PC-9 (cell line): ENCODE results near the gene TANC1. TPM values are rescaled to one million over a fixed set of nuclear protein-coding genes. Genes with fewer than 3 reads are reported as not detected.

Experiments
- BruUV-seq: library from RNA; stranded (reverse); fragments of 400-500 nt; replicated peaks from 2 replicates; lab custom pipeline; 2021; lab: Mats Ljungman, UMichigan
- CTCF ChIA-PET: fragments of 300-600 bp; sonication (Branson Sonifier 250); formaldehyde crosslinking; loops from one replicate; lab custom pipeline; 2022; ENCODE audit warnings: antibody characterized with exemption; lab: Charles Lee
- POLR2A ChIA-PET: fragments of 300-600 bp; sonication (Branson Sonifier 250); formaldehyde crosslinking; loops from one replicate; lab custom pipeline; 2022; ENCODE audit warnings: antibody characterized with exemption; ENCODE audit not compliant: unreplicated experiment; lab: Charles Lee
- DNase-seq, 2 experiments: peaks; one replicate each; pipeline versions ENCODE4 v3.0.0 to v3.0.0-alpha.2; 2015 to 2022; ENCODE audit warnings: mixed read lengths in 1 of 2
- H2AFZ ChIP-seq: fragments of 200-600 bp; sonication (generic); 2 replicates; pipeline ENCODE4 v1.8.1; 2017; ENCODE audit warnings: antibody characterized with exemption
- H3F3A ChIP-seq: fragments of 200-600 bp; sonication (generic); 2 replicates; pipeline ENCODE4 v1.8.1; 2017; ENCODE audit warnings: antibody characterized with exemption, mild to moderate bottlenecking, low read depth; ENCODE audit not compliant: insufficient read depth
- H3K27ac ChIP-seq: fragments of 200-600 bp; sonication (generic); 2 replicates; pipeline ENCODE4 v1.6.1; 2016; ENCODE audit warnings: mixed run types
- H3K27me3 ChIP-seq: fragments of 200-600 bp; sonication (generic); 2 replicates; pipeline ENCODE4 v1.6.1; 2016; ENCODE audit warnings: low read depth, mixed run types; ENCODE audit not compliant: insufficient read depth
- H3K36me3 ChIP-seq: fragments of 200-600 bp; sonication (generic); 2 replicates; pipeline ENCODE4 v1.6.1; 2016; ENCODE audit warnings: low read depth, mixed run types
- H3K4me1 ChIP-seq: fragments of 200-600 bp; sonication (generic); replicated peaks from 2 replicates; pipeline ENCODE4 v1.6.1; 2016; ENCODE audit warnings: mixed run types; ENCODE audit not compliant: insufficient read depth
- H3K4me2 ChIP-seq: fragments of 200-600 bp; sonication (generic); 2 replicates; pipeline ENCODE4 v1.6.1; 2017; ENCODE audit warnings: mixed run types
- H3K4me3 ChIP-seq: fragments of 200-600 bp; sonication (generic); 2 replicates; pipeline ENCODE4 v1.6.1; 2016; ENCODE audit warnings: mixed run types
- H3K79me2 ChIP-seq: fragments of 200-600 bp; sonication (generic); 2 replicates; pipeline ENCODE4 v1.6.1; 2017; ENCODE audit warnings: low read depth, mixed run types
- H3K9me2 ChIP-seq: fragments of 200-600 bp; sonication (generic); 2 replicates; pipeline ENCODE4 v1.8.1; 2017; ENCODE audit warnings: mild to moderate bottlenecking; ENCODE audit not compliant: insufficient read depth
- H3K9me3 ChIP-seq: fragments of 200-600 bp; sonication (generic); 2 replicates; pipeline ENCODE4 v1.8.1; 2016; ENCODE audit warnings: low read depth; ENCODE audit not compliant: insufficient read depth
- H4K20me1 ChIP-seq: fragments of 200-600 bp; sonication (generic); 2 replicates; pipeline ENCODE4 v1.8.1; 2017; ENCODE audit not compliant: insufficient read depth
- CTCF ChIP-seq: fragments of 200-600 bp; sonication (generic); conservative IDR thresholded peaks from 2 replicates; pipeline ENCODE4 v1.6.1; 2017; ENCODE audit warnings: mixed run types, antibody characterized with exemption, mild to moderate bottlenecking, moderate library complexity
- EZH2 ChIP-seq: fragments of 200-600 bp; sonication (generic); IDR thresholded peaks from 2 replicates; pipeline ENCODE4 v1.8.0; 2017; ENCODE audit warnings: antibody characterized with exemption, low read depth
- intact Hi-C: fragments of 100-400 bp; cut with micrococcal nuclease; formaldehyde crosslinking; loops from one replicate; pipeline ENCODE4 v1.10.0; 2022; ENCODE audit not compliant: unreplicated experiment
- total RNA-seq: library from RNA; stranded (reverse); gene quantifications from 2 replicates; pipeline ENCODE4 v1.2.3, GENCODE V29; 2021

The TANC1 gene
- total RNA-seq, 1 experiment from 2014 or later: 26.0 TPM

GRCh38 chr2:159174759-159175158, 206.3 kb downstream of the TANC1 start:
- Histone ChIP-seq H3K79me2 (no peaks in the 10 kb centered on the region), H3K9me2 (no peaks in the 10 kb centered on the region), H3K4me3 (no peak overlapping the region), H3K4me1 (no peaks in the 10 kb centered on the region), H3K36me3 (0 out of 2 replicates have a peak, but pooled peaks cover 8% of the 10 kb centered on the region), H3F3A (no peaks in the 10 kb centered on the region), H3K27ac (no peak overlapping the region), H3K4me2 (no peak overlapping the region), H3K9me3 (no peaks in the 10 kb centered on the region), H2AFZ (no peak overlapping the region), H4K20me1 (no peaks in the 10 kb centered on the region), H3K27me3 (no peaks in the 10 kb centered on the region)
- intact Hi-C loops: loop anchor here (5.0 kb wide), 1 partner anchor 272 kb away; no protein-coding TSS in a partner anchor
- TF ChIP-seq EZH2 (no peak), CTCF (no peak)
- ChIA-PET CTCF (no interaction called here), POLR2A (no interaction called here)
- no peak for DNase-seq
- no TSS peak for BruUV-seq

GRCh38 chr2:159175182-159175581, 206.7 kb downstream of the TANC1 start:
- H3K4me3 ChIP-seq: no peak overlapping the region
- no peaks in the 10 kb centered on the region for H3K9me3 ChIP-seq
- 0 out of 2 replicates have a peak, but pooled peaks cover 8% of the 10 kb centered on the region for H3K36me3 ChIP-seq
- no peaks in the 10 kb centered on the region for H3K9me2 ChIP-seq
- no peak for DNase-seq
- H3F3A ChIP-seq: no peaks in the 10 kb centered on the region
- H3K4me2 ChIP-seq: no peak overlapping the region
- intact Hi-C loops: loop anchor here (5.0 kb wide), 1 partner anchor 273 kb away; no protein-coding TSS in a partner anchor
- BruUV-seq: no TSS peak
- H3K4me1 ChIP-seq: no peaks in the 10 kb centered on the region
- ChIA-PET POLR2A (no interaction called here), CTCF (no interaction called here)
- H3K27me3 ChIP-seq: no peaks in the 10 kb centered on the region
- no peak overlapping the region for H2AFZ ChIP-seq
- no peak overlapping the region for H3K27ac ChIP-seq
- TF ChIP-seq CTCF (no peak), EZH2 (no peak)
- H3K79me2 ChIP-seq: no peaks in the 10 kb centered on the region
- H4K20me1 ChIP-seq: no peaks in the 10 kb centered on the region

DNA sequence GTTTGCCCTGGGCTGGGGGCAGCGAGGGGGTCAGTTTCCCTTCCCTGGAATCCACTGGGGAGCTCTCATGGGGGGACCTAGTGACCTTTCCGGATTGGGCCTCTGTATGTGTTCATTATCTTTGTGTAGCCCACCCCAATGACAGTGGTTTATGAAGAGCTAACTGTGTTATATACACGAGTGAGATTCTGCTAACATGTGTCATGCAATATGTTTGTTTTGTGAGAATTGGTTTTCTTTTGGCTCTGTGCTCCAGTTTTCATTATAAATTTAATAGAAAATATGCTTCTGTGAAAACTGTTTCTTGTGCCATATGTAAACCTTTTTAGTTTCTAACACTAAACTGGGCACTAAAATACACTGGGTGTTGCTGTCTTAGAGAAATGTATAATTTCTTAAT, 207.5 kb downstream of the TANC1 start:
- DNase-seq: no peak
- no peaks in the 10 kb centered on the region for H3K27me3 ChIP-seq
- H3K4me3 ChIP-seq: no peak overlapping the region
- no peak overlapping the region for H2AFZ ChIP-seq
- no peaks in the 10 kb centered on the region for H3F3A ChIP-seq
- no peak overlapping the region for H3K4me2 ChIP-seq
- intact Hi-C loops: loop anchor here (1.0 to 5.0 kb wide), 4 partner anchors 21 to 274 kb away; no protein-coding TSS in a partner anchor
- no peaks in the 10 kb centered on the region for H3K79me2 ChIP-seq
- ChIA-PET CTCF (no interaction called here), POLR2A (no interaction called here)
- 0 out of 2 replicates have a peak, but pooled peaks cover 8% of the 10 kb centered on the region for H3K36me3 ChIP-seq
- no TSS peak for BruUV-seq
- no peak overlapping the region for H3K27ac ChIP-seq
- TF ChIP-seq EZH2 (no peak), CTCF (no peak)
- H3K9me3 ChIP-seq: no peaks in the 10 kb centered on the region
- H3K9me2 ChIP-seq: no peaks in the 10 kb centered on the region
- no peaks in the 10 kb centered on the region for H4K20me1 ChIP-seq
- H3K4me1 ChIP-seq: no peaks in the 10 kb centered on the region
